K562 (cell line): Measurements from ENCODE around the gene ANKS1B.

Experiments
- BRCA1 ChIP-seq, 2 experiments: fragments of 450-650 bp in 1 of 2; sonication (generic) in 1 of 2; formaldehyde crosslinking in 1 of 2; IDR thresholded peaks; 2 replicates each; pipeline versions ENCODE4 v1.5.0 to v1.6.1; 2017 to 2020; ENCODE audit warnings: mild to moderate bottlenecking in 1 of 2, missing genetic modification reagents in 1 of 2
- CTCF ChIP-seq, 3 experiments: IDR thresholded peaks in 2 of 3; conservative IDR thresholded peaks in 1 of 3; 2 replicates each; pipeline ENCODE4 v1.5.1; 2011 to 2012; ENCODE audit warnings: low read length in 3 of 3, mild to moderate bottlenecking in 3 of 3, control low read depth in 2 of 3, improper control_type of control experiment in 1 of 3, inconsistent platforms in 1 of 3, low read depth in 1 of 3, mixed read lengths in 1 of 3, moderate library complexity in 1 of 3; ENCODE audit not compliant: insufficient read depth in 2 of 3
- ETS1 ChIP-seq: conservative IDR thresholded peaks from 2 replicates; pipeline ENCODE4 v1.6.1; 2011; ENCODE audit warnings: low read depth, mild to moderate bottlenecking, low read length; ENCODE audit not compliant: control insufficient read depth
- MAZ ChIP-seq, 2 experiments: fragments of 450-650 bp in 1 of 2; sonication (generic) in 1 of 2; formaldehyde crosslinking; IDR thresholded peaks in 1 of 2; conservative IDR thresholded peaks in 1 of 2; 2 replicates each; pipeline versions ENCODE4 v1.4.0 to v1.5.0; 2020; ENCODE audit warnings: mild to moderate bottlenecking in 1 of 2, missing genetic modification reagents in 1 of 2
- NFXL1 ChIP-seq: fragments of 450-650 bp; formaldehyde crosslinking; IDR thresholded peaks from 2 replicates; pipeline ENCODE4 v1.4.0; 2021; ENCODE audit warnings: mild to moderate bottlenecking
- PCBP1 ChIP-seq: fragments of 200-400 bp; formaldehyde crosslinking; IDR thresholded peaks from 2 replicates; pipeline ENCODE4 v1.6.1; 2018; ENCODE audit warnings: mild to moderate bottlenecking, low read depth, low read length; ENCODE audit not compliant: poor library complexity, severe bottlenecking
- POLR2A ChIP-seq: fragments of 450-650 bp; conservative IDR thresholded peaks from 2 replicates; pipeline ENCODE4 v1.6.1; 2016
- POLR2AphosphoS2 ChIP-seq: IDR thresholded peaks from 2 replicates; pipeline ENCODE4 v1.6.1; 2012; ENCODE audit warnings: low read length, improper control_type of control experiment
- PRDM10 ChIP-seq: fragments of 450-650 bp; IDR thresholded peaks from 2 replicates; pipeline ENCODE4 v1.6.1; 2018; ENCODE audit not compliant: partially characterized antibody
- SMARCB1 ChIP-seq: IDR thresholded peaks from 2 replicates; pipeline ENCODE4 v1.6.1; 2011; ENCODE audit warnings: improper control_type of control experiment, low read depth; ENCODE audit not compliant: insufficient read length
- TBL1XR1 ChIP-seq, 2 experiments: IDR thresholded peaks; 2 replicates each; pipeline ENCODE4 v1.6.1; 2012; ENCODE audit warnings: improper control_type of control experiment in 2 of 2, low read length in 2 of 2, mild to moderate bottlenecking in 1 of 2
- ZNF592 ChIP-seq: fragments of 450-650 bp; IDR thresholded peaks from 2 replicates; pipeline ENCODE4 v1.6.1; 2017; ENCODE audit warnings: antibody characterized with exemption, mild to moderate bottlenecking

GRCh38 chr12:99800605-99801004 lies 184.1 kb downstream of the ANKS1B start:
- TF ChIP-seq CTCF (IDR thresholded peaks at IDR 0.05 in 2 of 3, conservative IDR thresholded peaks at IDR 0.05 in 1 of 3; ENCODE audit: insufficient read depth in 2 of 3, low read depth in 1 of 3, low read length in 3 of 3), result no peak
- TF ChIP-seq SMARCB1, result no peak
- no peak for TF ChIP-seq PRDM10
- TF ChIP-seq PCBP1, result no peak
- no peak for TF ChIP-seq ZNF592
- TF ChIP-seq TBL1XR1 (IDR thresholded peaks at IDR 0.05; ENCODE audit: low read length in 2 of 2), result no peak
- TF ChIP-seq BRCA1 (IDR thresholded peaks at IDR 0.05), result no peak
- TF ChIP-seq BRCA1 (CRISPR knock-in tag; IDR thresholded peaks at IDR 0.05), result no peak
- TF ChIP-seq POLR2A, result no peak
- TF ChIP-seq POLR2AphosphoS2, result no peak
- no peak for TF ChIP-seq ETS1
- no peak for TF ChIP-seq NFXL1 (CRISPR knock-in tag)
- TF ChIP-seq MAZ (CRISPR knock-in tag; conservative IDR thresholded peaks at IDR 0.05 in 1 of 2, IDR thresholded peaks at IDR 0.05 in 1 of 2), result no peak
